Fibroblast of lung (primary cell): ENCODE measurements around the gene TMEM242. TPM values are rescaled to one million over a fixed set of nuclear protein-coding genes. Genes with fewer than 3 reads are reported as not detected.

Experiments
- DNase-seq, 2 donors: peaks; one replicate each; pipeline versions ENCODE4 v3.0.0 to v3.0.0-alpha.2; 2010; ENCODE audit warnings: low read depth in 2 of 2
- H2AFZ ChIP-seq: 2 replicates; pipeline ENCODE4 v1.5.1; 2012; ENCODE audit warnings: low read length, control low read depth, inconsistent platforms
- H3K27ac ChIP-seq: 2 replicates; pipeline ENCODE4 v1.5.1; 2011; ENCODE audit warnings: low read length, control low read depth; ENCODE audit not compliant: insufficient read depth
- H3K27me3 ChIP-seq: 2 replicates; pipeline ENCODE4 v1.5.1; 2011; ENCODE audit warnings: mild to moderate bottlenecking, low read length; ENCODE audit not compliant: control insufficient read depth, insufficient read depth
- H3K36me3 ChIP-seq: 2 replicates; pipeline ENCODE4 v1.5.1; 2011; ENCODE audit warnings: low read length; ENCODE audit not compliant: control insufficient read depth, insufficient read depth
- H3K4me1 ChIP-seq: 2 replicates; pipeline ENCODE4 v1.5.1; 2011; ENCODE audit warnings: low read length; ENCODE audit not compliant: control insufficient read depth, insufficient read depth; ENCODE audit errors: extremely low read depth
- H3K4me2 ChIP-seq: 2 replicates; pipeline ENCODE4 v1.5.1; 2011; ENCODE audit warnings: low read length, control low read depth; ENCODE audit not compliant: insufficient read depth; ENCODE audit errors: extremely low read depth
- H3K4me3 ChIP-seq, 4 experiments: fragments of 200-600 bp in 1 of 4; sonication (generic) in 1 of 4; replicated peaks in 1 of 4; 2 replicates each; pipeline ENCODE4 v1.5.1; 2011 to 2016; ENCODE audit warnings: low read length in 4 of 4, low read depth in 3 of 4, mild to moderate bottlenecking in 3 of 4, control low read depth in 2 of 4, inconsistent platforms in 1 of 4, mixed read lengths in 1 of 4; ENCODE audit not compliant: insufficient read depth in 1 of 4; ENCODE audit errors: control extremely low read depth in 1 of 4
- H3K79me2 ChIP-seq: 2 replicates; pipeline ENCODE4 v1.5.1; 2012; ENCODE audit warnings: mild to moderate bottlenecking, low read length, inconsistent platforms; ENCODE audit not compliant: control insufficient read depth, insufficient read depth
- H3K9ac ChIP-seq: 2 replicates; pipeline ENCODE4 v1.5.1; 2011; ENCODE audit warnings: mild to moderate bottlenecking, low read length, control low read depth; ENCODE audit not compliant: insufficient read depth
- H3K9me3 ChIP-seq: 2 replicates; pipeline ENCODE4 v1.5.1; 2012; ENCODE audit warnings: low read depth, low read length; ENCODE audit not compliant: control insufficient read depth, insufficient read depth
- H4K20me1 ChIP-seq: 2 replicates; pipeline ENCODE4 v1.5.1; 2011; ENCODE audit warnings: low read length; ENCODE audit not compliant: control insufficient read depth, insufficient read depth; ENCODE audit errors: extremely low read depth
- CTCF ChIP-seq, 2 donors: IDR thresholded peaks in 1 of 2; conservative IDR thresholded peaks in 1 of 2; 1 replicate in 1 of 2; 2 replicates in 1 of 2; pipeline ENCODE4 v1.5.1; 2011 to 2012; ENCODE audit warnings: low read length in 2 of 2, control low read depth in 1 of 2, inconsistent platforms in 1 of 2, low read depth in 1 of 2, mild to moderate bottlenecking in 1 of 2
- EZH2 ChIP-seq: IDR thresholded peaks from 2 replicates; pipeline ENCODE4 v1.5.1; 2012; ENCODE audit warnings: low read length, control low read depth, mild to moderate bottlenecking; ENCODE audit errors: missing control alignments
- polyA plus RNA-seq, 2 donors: library from polyadenylated mRNA; depleted of rRNA in 1 of 2; stranded (reverse) in 1 of 2; unstranded in 1 of 2; fragments of >200 nt; gene quantifications; 2 replicates each; pipeline ENCODE4 v1.2.1, GENCODE V29; 2011 to 2012; ENCODE audit warnings: missing spikeins in 1 of 2
- total RNA-seq: library from RNA; depleted of rRNA; stranded (reverse); fragments of >200 nt; gene quantifications from 2 replicates; pipeline ENCODE4 v1.2.1, GENCODE V29; 2014

TMEM242 gene
- total and polyA plus RNA-seq, 2 donors (not counting 1 experiment from before 2014, with no cell fraction given), result 7.3 to 7.8 TPM

GRCh38 chr6:157248264-157248663 lies 75.1 kb downstream of the TMEM242 start:
- TF ChIP-seq EZH2 (no peak), CTCF (conservative IDR thresholded peaks at IDR 0.05 in 1 of 2, IDR thresholded peaks at IDR 0.05 in 1 of 2; ENCODE audit: low read depth in 1 of 2, low read length in 2 of 2) (no peak)
- Histone ChIP-seq H3K79me2 (no peaks in the 10 kb centered on the region), H3K9ac (no peak overlapping the region), H4K20me1 (no peaks in the 10 kb centered on the region), H2AFZ (no peak overlapping the region), H3K4me3 (no peak overlapping the region), H3K4me2 (no peak overlapping the region), H3K4me1 (no peaks in the 10 kb centered on the region), H3K36me3 (no peaks in the 10 kb centered on the region), H3K27ac (no peak overlapping the region), H3K27me3 (peaks cover 13% of the 10 kb centered on the region), H3K9me3 (no peaks in the 10 kb centered on the region)
- DNase-seq, result no peak

GRCh38 chr6:157246771-157247484 lies 76.4 kb downstream of the TMEM242 start:
- no peaks in the 10 kb centered on the region for H4K20me1 ChIP-seq
- H3K4me2 ChIP-seq, result no peak overlapping the region
- TF ChIP-seq EZH2, result no peak
- no peak for TF ChIP-seq CTCF (conservative IDR thresholded peaks at IDR 0.05 in 1 of 2, IDR thresholded peaks at IDR 0.05 in 1 of 2; ENCODE audit: low read depth in 1 of 2, low read length in 2 of 2)
- no peak overlapping the region for H3K4me3 ChIP-seq
- H3K79me2 ChIP-seq, result no peaks in the 10 kb centered on the region
- no peak overlapping the region for H3K27ac ChIP-seq
- H3K9ac ChIP-seq, result no peak overlapping the region
- no peak overlapping the region for H2AFZ ChIP-seq
- no peaks in the 10 kb centered on the region for H3K36me3 ChIP-seq
- no peaks in the 10 kb centered on the region for H3K9me3 ChIP-seq
- H3K27me3 ChIP-seq, result peaks cover 9% of the 10 kb centered on the region
- DNase-seq, result no peak
- no peaks in the 10 kb centered on the region for H3K4me1 ChIP-seq

- Histone ChIP-seq H3K27ac (no peak overlapping the region), H3K79me2 (no peaks in the 10 kb centered on the region), H2AFZ (no peak overlapping the region), H3K36me3 (no peaks in the 10 kb centered on the region), H3K9ac (no peak overlapping the region), H3K27me3 (peaks cover 9% of the 10 kb centered on the region), H3K4me2 (no peak overlapping the region), H3K4me3 (no peak overlapping the region), H3K9me3 (no peaks in the 10 kb centered on the region), H3K4me1 (no peaks in the 10 kb centered on the region), H4K20me1 (no peaks in the 10 kb centered on the region)
- TF ChIP-seq EZH2 (no peak), CTCF (conservative IDR thresholded peaks at IDR 0.05 in 1 of 2, IDR thresholded peaks at IDR 0.05 in 1 of 2; ENCODE audit: low read depth in 1 of 2, low read length in 2 of 2) (no peak)
- DNase-seq, result no peak
Observed at GRCh38 chr6:157246048-157246630, 77.2 kb downstream of the TMEM242 start.
